SK-N-SH treated with all-trans-retinoic acid at 6 μM for 48 hours (cell line): ENCODE data around the gene PGM2.

Source experiments
- ATAC-seq: fragments of 200-7000 bp; cut with Tn5 transposase; 3 replicates; pipeline ENCODE4 v1.9.1; 2020; ENCODE audit warnings: mild to moderate bottlenecking, moderate library complexity
- ARNTL ChIP-seq: fragments of 450-650 bp; formaldehyde crosslinking; IDR thresholded peaks from 2 replicates; pipeline ENCODE4 v1.5.0; 2020; ENCODE audit warnings: low read depth, mild to moderate bottlenecking, moderate library complexity, borderline replicate concordance
- BACH2 ChIP-seq: fragments of 250-450 bp; sonication (Bioruptor Pico); IDR thresholded peaks from 2 replicates; pipeline ENCODE4 v1.9.0; 2021; ENCODE audit warnings: mild to moderate bottlenecking, borderline replicate concordance
- CREB5 ChIP-seq: fragments of 250-450 bp; sonication (Bioruptor Pico); IDR thresholded peaks from 2 replicates; pipeline ENCODE4 v1.5.1; 2020; ENCODE audit warnings: low read depth, mild to moderate bottlenecking, moderate library complexity
- CSDC2 ChIP-seq: fragments of 250-450 bp; sonication (Bioruptor Pico); IDR thresholded peaks from 2 replicates; pipeline ENCODE4 v1.5.0; 2020; ENCODE audit warnings: mild to moderate bottlenecking, moderate library complexity
- CSRNP3 ChIP-seq: fragments of 250-450 bp; sonication (Bioruptor Pico); IDR thresholded peaks from 2 replicates; pipeline ENCODE4 v1.5.1; 2021; ENCODE audit warnings: mild to moderate bottlenecking, moderate library complexity
- ESRRG ChIP-seq: fragments of 250-450 bp; sonication (Bioruptor Pico); IDR thresholded peaks from 2 replicates; pipeline ENCODE4 v1.6.1; 2021; ENCODE audit warnings: mild to moderate bottlenecking
- GLIS3 ChIP-seq: fragments of 250-450 bp; sonication (Bioruptor Pico); IDR thresholded peaks from 2 replicates; pipeline ENCODE4 v1.5.0; 2020; ENCODE audit warnings: mild to moderate bottlenecking, moderate library complexity
- OSR1 ChIP-seq: fragments of 250-450 bp; sonication (Bioruptor Pico); IDR thresholded peaks from 2 replicates; pipeline ENCODE4 v1.8.0; 2022; ENCODE audit warnings: moderate library complexity, mild to moderate bottlenecking, inconsistent platforms
- PATZ1 ChIP-seq: fragments of 250-450 bp; sonication (Bioruptor Pico); IDR thresholded peaks from 2 replicates; pipeline ENCODE4 v1.8.0; 2020; ENCODE audit warnings: mild to moderate bottlenecking, moderate library complexity, borderline replicate concordance
- PPARA ChIP-seq: fragments of 250-450 bp; sonication (Bioruptor Pico); IDR thresholded peaks from 2 replicates; pipeline ENCODE4 v1.5.0; 2020; ENCODE audit warnings: mild to moderate bottlenecking, borderline replicate concordance
- RARB ChIP-seq: fragments of 250-450 bp; sonication (Bioruptor Pico); IDR thresholded peaks from 2 replicates; pipeline ENCODE4 v1.8.0; 2021; ENCODE audit warnings: mild to moderate bottlenecking, moderate library complexity
- SNAI2 ChIP-seq: fragments of 250-450 bp; sonication (Bioruptor Pico); IDR thresholded peaks from 2 replicates; pipeline ENCODE4 v1.5.0; 2020; ENCODE audit warnings: mild to moderate bottlenecking, moderate library complexity
- TCF4 ChIP-seq: fragments of 250-450 bp; sonication (Bioruptor Pico); IDR thresholded peaks from 2 replicates; pipeline ENCODE4 v1.8.0; 2021; ENCODE audit warnings: mild to moderate bottlenecking, moderate library complexity, borderline replicate concordance
- TOX ChIP-seq: fragments of 250-450 bp; sonication (Bioruptor Pico); IDR thresholded peaks from 2 replicates; pipeline ENCODE4 v1.8.0; 2021; ENCODE audit warnings: mild to moderate bottlenecking, moderate library complexity, borderline replicate concordance
- TSHZ2 ChIP-seq: fragments of 250-450 bp; sonication (Bioruptor Pico); IDR thresholded peaks from 2 replicates; pipeline ENCODE4 v1.5.0; 2020; ENCODE audit warnings: mild to moderate bottlenecking, moderate library complexity
- ZFP3 ChIP-seq: fragments of 250-450 bp; sonication (Bioruptor Pico); IDR thresholded peaks from 2 replicates; pipeline ENCODE4 v1.5.0; 2020; ENCODE audit warnings: mild to moderate bottlenecking, moderate library complexity
- ZFP30 ChIP-seq: fragments of 450-650 bp; formaldehyde crosslinking; IDR thresholded peaks from 2 replicates; pipeline ENCODE4 v1.5.0; 2022; ENCODE audit warnings: mild to moderate bottlenecking, moderate library complexity
- ZNF565 ChIP-seq: fragments of 450-650 bp; formaldehyde crosslinking; conservative IDR thresholded peaks from 2 replicates; pipeline ENCODE4 v1.5.0; 2020; ENCODE audit warnings: low read depth, mild to moderate bottlenecking, moderate library complexity
- ZNF70 ChIP-seq: fragments of 450-650 bp; formaldehyde crosslinking; IDR thresholded peaks from 2 replicates; pipeline ENCODE4 v1.5.0; 2020; ENCODE audit warnings: mild to moderate bottlenecking, moderate library complexity
- ZNF8 ChIP-seq: fragments of 450-650 bp; formaldehyde crosslinking; IDR thresholded peaks from 2 replicates; pipeline ENCODE4 v1.5.0; 2020; ENCODE audit warnings: mild to moderate bottlenecking, moderate library complexity
- TF ChIP-seq, protein P1 (sequence below): fragments of 250-450 bp; sonication (Bioruptor Pico); IDR thresholded peaks from 2 replicates; pipeline ENCODE4 v1.8.0; 2021; ENCODE audit warnings: low read depth, mild to moderate bottlenecking, moderate library complexity, borderline replicate concordance

Gene PGM2

DNA sequence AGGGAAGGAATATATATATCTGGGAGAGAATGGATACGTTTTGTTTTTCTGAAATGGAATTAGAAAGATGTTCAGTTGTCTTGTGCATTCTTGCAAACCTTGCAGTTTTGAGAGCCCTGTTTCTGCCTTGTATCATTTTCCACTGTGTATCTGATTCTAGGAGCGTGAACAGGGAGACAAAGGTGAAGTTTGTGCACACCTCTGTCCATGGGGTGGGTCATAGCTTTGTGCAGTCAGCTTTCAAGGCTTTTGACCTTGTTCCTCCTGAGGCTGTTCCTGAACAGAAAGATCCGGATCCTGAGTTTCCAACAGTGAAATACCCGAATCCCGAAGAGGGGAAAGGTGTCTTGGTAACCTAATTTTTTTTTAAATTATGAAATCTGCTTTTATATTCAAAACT, 17.7 kb downstream of the PGM2 start:
- ATAC-seq: no peak
- TF ChIP-seq CSDC2 (CRISPR knock-in tag) (no peak), SNAI2 (CRISPR knock-in tag) (no peak), OSR1 (CRISPR knock-in tag) (no peak), PATZ1 (CRISPR knock-in tag) (no peak), BACH2 (CRISPR knock-in tag) (no peak)

- no peak for ATAC-seq
- no peak for TF ChIP-seq ZFP30 (CRISPR knock-in tag)
- TF ChIP-seq OSR1 (CRISPR knock-in tag): no peak
- no peak for TF ChIP-seq ZFP3 (CRISPR knock-in tag)
- no peak for TF ChIP-seq TCF4
- TF ChIP-seq, protein P1, sequence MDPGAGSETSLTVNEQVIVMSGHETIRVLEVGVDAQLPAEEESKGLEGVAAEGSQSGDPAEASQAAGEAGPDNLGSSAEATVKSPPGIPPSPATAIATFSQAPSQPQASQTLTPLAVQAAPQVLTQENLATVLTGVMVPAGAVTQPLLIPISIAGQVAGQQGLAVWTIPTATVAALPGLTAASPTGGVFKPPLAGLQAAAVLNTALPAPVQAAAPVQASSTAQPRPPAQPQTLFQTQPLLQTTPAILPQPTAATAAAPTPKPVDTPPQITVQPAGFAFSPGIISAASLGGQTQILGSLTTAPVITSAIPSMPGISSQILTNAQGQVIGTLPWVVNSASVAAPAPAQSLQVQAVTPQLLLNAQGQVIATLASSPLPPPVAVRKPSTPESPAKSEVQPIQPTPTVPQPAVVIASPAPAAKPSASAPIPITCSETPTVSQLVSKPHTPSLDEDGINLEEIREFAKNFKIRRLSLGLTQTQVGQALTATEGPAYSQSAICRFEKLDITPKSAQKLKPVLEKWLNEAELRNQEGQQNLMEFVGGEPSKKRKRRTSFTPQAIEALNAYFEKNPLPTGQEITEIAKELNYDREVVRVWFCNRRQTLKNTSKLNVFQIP (CRISPR knock-in tag): no peak
- TF ChIP-seq SNAI2 (CRISPR knock-in tag): no peak
- no peak for TF ChIP-seq PPARA
- TF ChIP-seq ZNF8 (CRISPR knock-in tag): no peak
- no peak for TF ChIP-seq ZNF70 (CRISPR knock-in tag)
- no peak for TF ChIP-seq ARNTL
- TF ChIP-seq, all 23 proteins: peak for 0
Measured at GRCh38 chr4:37845201-37845600, 18.7 kb downstream of the PGM2 start.

- ATAC-seq: no peak
- TF ChIP-seq CSRNP3 (CRISPR knock-in tag) (no peak), TCF4 (no peak), CREB5 (CRISPR knock-in tag) (no peak), CSDC2 (CRISPR knock-in tag) (no peak), ARNTL (no peak), BACH2 (CRISPR knock-in tag) (no peak), GLIS3 (no peak), ZNF565 (CRISPR knock-in tag) (no peak), ESRRG (CRISPR knock-in tag) (no peak), TOX (CRISPR knock-in tag) (no peak), ZNF8 (CRISPR knock-in tag) (no peak), ZFP3 (CRISPR knock-in tag) (no peak), OSR1 (CRISPR knock-in tag) (no peak), TSHZ2 (CRISPR knock-in tag) (no peak), RARB (CRISPR knock-in tag) (no peak)
Measured at GRCh38 chr4:37847311-37847884, 20.9 kb downstream of the PGM2 start.
